UCSD-AML1 (cell line): ENCODE data around the gene OR2A12.
A peak's percentile ranks its signal among the peaks of the same experiment; 100 is the strongest.
"Not testable (repeated sequence)": the region's sequence is repeated elsewhere in the genome, so short reads cannot be mapped to it uniquely, and the experiment has no call there.

Experiments
- DNase-seq: peaks from one replicate; lab custom pipeline; 2025; ENCODE audit not compliant: unreplicated experiment; lab: John Stamatoyannopoulos, UW

Gene OR2A12

GRCh38 chr7:144113651-144114050 lies 27.6 kb downstream of the OR2A12 start:
- no peak for DNase-seq

GRCh38 chr7:144118341-144118740 lies 32.3 kb downstream of the OR2A12 start:
- DNase-seq = no peak

- DNase-seq = no peak
Measured at GRCh38 chr7:144122876-144123275, 36.8 kb downstream of the OR2A12 start, which contains the start of gene OR2A14. Gene OR2A14 (plus strand): TSS chr7:144123176. CDS start chr7:144129113, 5,937 bp downstream.

GRCh38 chr7:144127714-144128334 lies 41.7 kb downstream of the OR2A12 start:
- peak; percentile 55 for DNase-seq

GRCh38 chr7:144129601-144130000 lies 43.5 kb downstream of the OR2A12 start:
- DNase-seq = not testable (repeated sequence)

- DNase-seq = no peak
Measured at GRCh38 chr7:144130730-144131129, 44.7 kb downstream of the OR2A12 start.

GRCh38 chr7:144132262-144132661 lies 46.2 kb downstream of the OR2A12 start:
- no peak for DNase-seq

- DNase-seq = no peak
Measured at GRCh38 chr7:144133307-144133706, 47.2 kb downstream of the OR2A12 start.

GRCh38 chr7:144134116-144134515 lies 48.0 kb downstream of the OR2A12 start:
- no peak for DNase-seq

GRCh38 chr7:144137501-144137900 lies 51.4 kb downstream of the OR2A12 start:
- no peak for DNase-seq

- DNase-seq = no peak
Measured at GRCh38 chr7:144142187-144142586, 56.1 kb downstream of the OR2A12 start.

GRCh38 chr7:144144426-144144825 lies 58.3 kb downstream of the OR2A12 start:
- no peak for DNase-seq

GRCh38 chr7:144148224-144148827 lies 62.2 kb downstream of the OR2A12 start:
- no peak for DNase-seq
